ENCODE measurements around the gene SLC13A5. TPM values are rescaled to one million over a fixed set of nuclear protein-coding genes. Genes with fewer than 3 reads are reported as not detected.
"Not testable (repeated sequence)": the region's sequence is repeated elsewhere in the genome, so short reads cannot be mapped to it uniquely, and the experiment has no call there.

Gene SLC13A5
- total RNA-seq, 1 donor from 2014 or later = 0.21 TPM

DNA sequence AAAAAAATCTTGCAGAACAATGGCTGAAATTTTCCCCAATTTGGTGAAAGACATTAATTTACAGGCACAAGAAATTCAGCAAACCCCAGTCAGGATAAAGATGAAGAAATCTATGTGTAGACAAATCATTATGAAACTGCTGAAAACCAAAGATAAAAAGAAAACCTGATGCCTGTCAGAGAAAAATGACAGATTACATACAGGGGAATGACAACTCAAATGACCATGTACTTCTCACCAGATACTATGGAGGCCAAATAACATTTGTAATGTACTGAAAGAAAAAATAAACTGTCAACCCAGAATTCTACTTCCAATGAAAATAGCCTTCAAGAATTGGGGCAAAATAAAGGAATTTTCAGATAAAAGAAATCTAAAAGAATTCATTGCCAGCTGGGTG is 35.4 kb upstream of the SLC13A5 start:
- no peak overlapping the region for H3K27ac ChIP-seq
- no peaks in the 10 kb centered on the region for H3K27me3 ChIP-seq
- H3K36me3 ChIP-seq = no peaks in the 10 kb centered on the region
- TF ChIP-seq, protein P1, sequence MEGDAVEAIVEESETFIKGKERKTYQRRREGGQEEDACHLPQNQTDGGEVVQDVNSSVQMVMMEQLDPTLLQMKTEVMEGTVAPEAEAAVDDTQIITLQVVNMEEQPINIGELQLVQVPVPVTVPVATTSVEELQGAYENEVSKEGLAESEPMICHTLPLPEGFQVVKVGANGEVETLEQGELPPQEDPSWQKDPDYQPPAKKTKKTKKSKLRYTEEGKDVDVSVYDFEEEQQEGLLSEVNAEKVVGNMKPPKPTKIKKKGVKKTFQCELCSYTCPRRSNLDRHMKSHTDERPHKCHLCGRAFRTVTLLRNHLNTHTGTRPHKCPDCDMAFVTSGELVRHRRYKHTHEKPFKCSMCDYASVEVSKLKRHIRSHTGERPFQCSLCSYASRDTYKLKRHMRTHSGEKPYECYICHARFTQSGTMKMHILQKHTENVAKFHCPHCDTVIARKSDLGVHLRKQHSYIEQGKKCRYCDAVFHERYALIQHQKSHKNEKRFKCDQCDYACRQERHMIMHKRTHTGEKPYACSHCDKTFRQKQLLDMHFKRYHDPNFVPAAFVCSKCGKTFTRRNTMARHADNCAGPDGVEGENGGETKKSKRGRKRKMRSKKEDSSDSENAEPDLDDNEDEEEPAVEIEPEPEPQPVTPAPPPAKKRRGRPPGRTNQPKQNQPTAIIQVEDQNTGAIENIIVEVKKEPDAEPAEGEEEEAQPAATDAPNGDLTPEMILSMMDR (IDR thresholded peaks at IDR 0.05) = no peak
- no peak overlapping the region for H3K4me3 ChIP-seq
- H3K4me1 ChIP-seq = peaks cover 4 to 17% of the 10 kb centered on the region in 2 donors
- no peak for DNase-seq (ENCODE audit: low spot score in 2 of 2)
- no peaks in the 10 kb centered on the region for H3K9me3 ChIP-seq
- intact Hi-C loops (cut with DNase I) = no loop called here

GRCh38 chr17:6746665-6747064 is 33.5 kb upstream of the SLC13A5 start:
- H3K27me3 ChIP-seq; intact Hi-C loops (cut with DNase I); H3K4me1 ChIP-seq; H3K4me3 ChIP-seq; H3K36me3 ChIP-seq; H3K27ac ChIP-seq; DNase-seq (ENCODE audit: low spot score in 2 of 2); H3K9me3 ChIP-seq: not testable (repeated sequence)

GRCh38 chr17:6729531-6729930 is 16.4 kb upstream of the SLC13A5 start:
- Histone ChIP-seq H3K4me3 (no peak overlapping the region), H3K36me3 (no peaks in the 10 kb centered on the region), H3K27ac (no peak overlapping the region), H3K9me3 (no peaks in the 10 kb centered on the region), H3K27me3 (no peaks in the 10 kb centered on the region), H3K4me1 (no peaks in the 10 kb centered on the region)
- DNase-seq (ENCODE audit: low spot score in 2 of 2) = no peak
- intact Hi-C loops (cut with DNase I) = no loop called here
- TF ChIP-seq, protein P1 (IDR thresholded peaks at IDR 0.05) = no peak

GRCh38 chr17:6724009-6724408 is 10.8 kb upstream of the SLC13A5 start:
- TF ChIP-seq, protein P1 (IDR thresholded peaks at IDR 0.05) = no peak
- no peaks in the 10 kb centered on the region for H3K36me3 ChIP-seq
- intact Hi-C loops (cut with DNase I) = no loop called here
- H3K27ac ChIP-seq = no peak overlapping the region
- H3K4me3 ChIP-seq = no peak overlapping the region
- H3K4me1 ChIP-seq = no peaks in the 10 kb centered on the region
- H3K27me3 ChIP-seq = no peaks in the 10 kb centered on the region
- DNase-seq (ENCODE audit: low spot score in 2 of 2) = no peak
- H3K9me3 ChIP-seq = no peaks in the 10 kb centered on the region

- H3K9me3 ChIP-seq = no peaks in the 10 kb centered on the region
- H3K27ac ChIP-seq = no peak overlapping the region
- H3K27me3 ChIP-seq = no peaks in the 10 kb centered on the region
- no peaks in the 10 kb centered on the region for H3K36me3 ChIP-seq
- no peak for DNase-seq (ENCODE audit: low spot score in 2 of 2)
- H3K4me1 ChIP-seq = no peaks in the 10 kb centered on the region
- TF ChIP-seq, protein P1 (IDR thresholded peaks at IDR 0.05) = no peak
- intact Hi-C loops (cut with DNase I) = no loop called here
- H3K4me3 ChIP-seq = no peak overlapping the region
Observed at GRCh38 chr17:6721744-6722143, 8.6 kb upstream of the SLC13A5 start.

DNA sequence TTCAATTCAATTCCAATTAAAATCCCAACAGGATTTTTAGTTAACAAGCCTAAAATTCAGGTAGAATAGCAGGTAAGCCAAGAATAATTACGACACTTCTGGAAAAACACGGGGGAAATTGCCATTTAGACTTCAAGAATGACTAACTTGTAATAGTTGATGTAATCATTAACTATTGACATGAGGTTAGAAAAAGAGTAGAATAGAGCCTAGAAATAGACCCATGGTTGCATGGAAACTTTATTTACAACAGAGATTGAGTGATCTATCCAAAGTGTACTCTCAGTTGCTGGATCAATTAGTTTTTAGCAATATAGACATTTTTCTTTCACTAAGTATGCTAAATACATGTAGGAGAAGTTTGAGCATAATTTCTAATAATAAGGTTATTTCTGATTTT is 3.6 kb upstream of the SLC13A5 start:
- intact Hi-C loops (cut with DNase I) = no loop called here
- no peak for DNase-seq (ENCODE audit: low spot score in 2 of 2)
- TF ChIP-seq, protein P1 (IDR thresholded peaks at IDR 0.05) = no peak
- Histone ChIP-seq H3K27ac (no peak overlapping the region), H3K4me3 (no peak overlapping the region), H3K27me3 (peaks cover 16% of the 10 kb centered on the region), H3K36me3 (no peaks in the 10 kb centered on the region), H3K9me3 (peaks cover 0 to 7% of the 10 kb centered on the region in 2 donors), H3K4me1 (no peaks in the 10 kb centered on the region)
